OCI-LY1 (cell line): Measurements from ENCODE around the gene DLG5.

ENCODE experiments used
- H2AFZ ChIP-seq: fragments of 200-600 bp; sonication (generic), shearing (Covaris generic); 2 replicates; pipeline ENCODE4 v1.6.0; 2014; ENCODE audit warnings: antibody characterized with exemption, mild to moderate bottlenecking, low read length
- H3F3A ChIP-seq: fragments of 200-600 bp; sonication (generic), shearing (Covaris generic); 2 replicates; pipeline ENCODE4 v1.6.0; 2014; ENCODE audit warnings: mild to moderate bottlenecking, antibody characterized with exemption, low read length, moderate library complexity; ENCODE audit not compliant: insufficient read depth
- H3K27ac ChIP-seq: fragments of 200-600 bp; sonication (generic); 2 replicates; pipeline ENCODE4 v1.5.1; 2014; ENCODE audit warnings: low read length, mixed run types, mild to moderate bottlenecking, low read depth; ENCODE audit not compliant: poor library complexity, severe bottlenecking
- H3K27me3 ChIP-seq: fragments of 200-600 bp; sonication (generic); 2 replicates; pipeline ENCODE4 v1.6.0; 2014; ENCODE audit warnings: antibody characterized with exemption, mild to moderate bottlenecking, low read length, moderate library complexity; ENCODE audit not compliant: insufficient read depth
- H3K36me3 ChIP-seq: fragments of 200-600 bp; sonication (generic); 2 replicates; pipeline ENCODE4 v1.6.1; 2014; ENCODE audit warnings: mild to moderate bottlenecking, antibody characterized with exemption, low read length, moderate library complexity, mixed read lengths; ENCODE audit not compliant: insufficient read depth
- H3K4me1 ChIP-seq: fragments of 200-600 bp; sonication (generic); 2 replicates; pipeline ENCODE4 v1.5.1; 2014; ENCODE audit warnings: mild to moderate bottlenecking, low read length, moderate library complexity; ENCODE audit not compliant: insufficient read depth, severe bottlenecking
- H3K4me2 ChIP-seq: fragments of 200-600 bp; sonication (generic), shearing (Covaris generic); 2 replicates; pipeline ENCODE4 v1.6.1; 2014; ENCODE audit warnings: low read length
- H3K4me3 ChIP-seq: fragments of 200-600 bp; sonication (generic); 2 replicates; pipeline ENCODE4 v1.5.1; 2014; ENCODE audit warnings: low read length, low read depth, mild to moderate bottlenecking, mixed read lengths; ENCODE audit not compliant: poor library complexity, severe bottlenecking
- H3K79me2 ChIP-seq: fragments of 200-600 bp; shearing (Covaris generic); 2 replicates; pipeline ENCODE4 v1.6.1; 2016; ENCODE audit warnings: mixed run types, low read length, mixed read lengths; ENCODE audit not compliant: insufficient read depth
- H3K9ac ChIP-seq: fragments of 200-600 bp; sonication (generic), shearing (Covaris generic); 2 replicates; pipeline ENCODE4 v1.6.1; 2014; ENCODE audit warnings: mild to moderate bottlenecking, low read length, mixed read lengths
- H3K9me2 ChIP-seq: fragments of 200-600 bp; sonication (generic), shearing (Covaris generic); 2 replicates; pipeline ENCODE4 v1.6.1; 2014; ENCODE audit warnings: low read depth, mild to moderate bottlenecking, low read length, mixed read lengths
- H3K9me3 ChIP-seq: fragments of 200-600 bp; shearing (Covaris generic); 2 replicates; pipeline ENCODE4 v1.6.1; 2014; ENCODE audit warnings: low read length, mixed read lengths
- H4K20me1 ChIP-seq: fragments of 200-600 bp; sonication (generic), shearing (Covaris generic); 2 replicates; pipeline ENCODE4 v1.6.0; 2016; ENCODE audit warnings: mild to moderate bottlenecking, low read length; ENCODE audit not compliant: insufficient read depth
- EZH2 ChIP-seq: fragments of 200-600 bp; sonication (generic), shearing (Covaris generic); IDR thresholded peaks from 2 replicates; pipeline ENCODE4 v1.8.0; 2017; ENCODE audit warnings: borderline replicate concordance, mixed run types, mild to moderate bottlenecking, antibody characterized with exemption, low read length, moderate library complexity, mixed read lengths
- TF ChIP-seq, protein P1 (sequence below): fragments of 200-600 bp; sonication (generic), shearing (Covaris generic); IDR thresholded peaks from 2 replicates; pipeline ENCODE4 v1.5.1; 2017; ENCODE audit warnings: mild to moderate bottlenecking, antibody characterized with exemption, low read length, moderate library complexity, mixed read lengths

DLG5 gene

DNA sequence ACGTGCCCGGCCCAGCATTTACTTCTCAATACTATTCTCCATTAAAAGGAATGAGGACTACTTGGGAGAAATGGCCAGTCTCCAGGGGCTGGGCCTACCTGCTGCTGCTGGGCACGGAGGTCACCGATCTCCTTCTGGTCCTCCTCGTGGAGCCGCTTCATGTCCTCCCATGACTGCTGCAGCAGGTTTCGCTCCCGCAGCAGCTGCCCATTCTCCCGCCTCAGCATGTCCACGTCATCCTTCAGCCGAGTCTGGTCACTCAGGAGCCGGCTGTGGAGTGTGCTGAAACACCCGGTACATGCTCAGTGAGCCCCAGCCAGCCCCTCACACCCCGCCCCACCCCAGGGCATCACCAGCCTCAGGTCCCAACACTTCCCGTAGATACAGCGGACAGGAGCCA is 73.3 kb downstream of the DLG5 start:
- H3K27ac ChIP-seq: no peak overlapping the region
- no peaks in the 10 kb centered on the region for H3K79me2 ChIP-seq
- H3K9me2 ChIP-seq: no peaks in the 10 kb centered on the region
- no peaks in the 10 kb centered on the region for H3F3A ChIP-seq
- H3K9me3 ChIP-seq: no peaks in the 10 kb centered on the region
- no peaks in the 10 kb centered on the region for H4K20me1 ChIP-seq
- no peaks in the 10 kb centered on the region for H3K36me3 ChIP-seq
- H2AFZ ChIP-seq: no peak overlapping the region
- no peak overlapping the region for H3K4me2 ChIP-seq
- no peaks in the 10 kb centered on the region for H3K27me3 ChIP-seq
- H3K4me3 ChIP-seq: no peak overlapping the region
- no peaks in the 10 kb centered on the region for H3K4me1 ChIP-seq
- TF ChIP-seq EZH2: no peak
- TF ChIP-seq, protein P1, sequence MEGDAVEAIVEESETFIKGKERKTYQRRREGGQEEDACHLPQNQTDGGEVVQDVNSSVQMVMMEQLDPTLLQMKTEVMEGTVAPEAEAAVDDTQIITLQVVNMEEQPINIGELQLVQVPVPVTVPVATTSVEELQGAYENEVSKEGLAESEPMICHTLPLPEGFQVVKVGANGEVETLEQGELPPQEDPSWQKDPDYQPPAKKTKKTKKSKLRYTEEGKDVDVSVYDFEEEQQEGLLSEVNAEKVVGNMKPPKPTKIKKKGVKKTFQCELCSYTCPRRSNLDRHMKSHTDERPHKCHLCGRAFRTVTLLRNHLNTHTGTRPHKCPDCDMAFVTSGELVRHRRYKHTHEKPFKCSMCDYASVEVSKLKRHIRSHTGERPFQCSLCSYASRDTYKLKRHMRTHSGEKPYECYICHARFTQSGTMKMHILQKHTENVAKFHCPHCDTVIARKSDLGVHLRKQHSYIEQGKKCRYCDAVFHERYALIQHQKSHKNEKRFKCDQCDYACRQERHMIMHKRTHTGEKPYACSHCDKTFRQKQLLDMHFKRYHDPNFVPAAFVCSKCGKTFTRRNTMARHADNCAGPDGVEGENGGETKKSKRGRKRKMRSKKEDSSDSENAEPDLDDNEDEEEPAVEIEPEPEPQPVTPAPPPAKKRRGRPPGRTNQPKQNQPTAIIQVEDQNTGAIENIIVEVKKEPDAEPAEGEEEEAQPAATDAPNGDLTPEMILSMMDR: no peak
- H3K9ac ChIP-seq: no peak overlapping the region

DNA sequence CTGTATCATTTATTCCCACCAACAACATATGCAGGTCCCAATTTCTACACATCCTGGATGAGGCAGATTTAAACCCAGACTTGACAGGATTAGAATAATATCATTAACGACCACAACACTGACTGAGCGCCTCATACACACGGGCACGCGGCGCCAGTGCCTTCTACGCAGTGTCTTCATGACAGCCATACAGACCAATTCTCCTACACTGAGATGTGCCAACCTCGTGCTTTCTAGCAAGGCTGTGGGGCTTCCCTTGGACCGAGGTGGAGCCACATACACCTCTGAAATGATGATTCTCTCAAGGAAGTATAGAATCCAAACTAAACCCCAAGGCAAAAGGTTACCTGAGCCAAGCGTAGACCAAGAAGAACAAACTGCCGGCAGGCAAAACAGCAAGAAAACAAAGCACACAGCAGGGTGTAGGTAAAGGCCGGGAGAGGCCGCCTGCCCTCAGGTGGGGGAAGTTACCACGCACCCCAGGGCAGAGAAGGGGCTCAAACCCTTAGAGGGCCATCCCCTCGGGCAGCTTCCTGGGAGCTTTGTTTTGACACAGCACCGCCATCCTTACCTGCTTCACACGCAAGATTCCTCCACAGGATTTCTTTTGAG is 75.8 kb downstream of the DLG5 start:
- TF ChIP-seq EZH2: no peak
- TF ChIP-seq, protein P1: no peak
- Histone ChIP-seq H3K27me3 (no peaks in the 10 kb centered on the region), H3K4me2 (no peak overlapping the region), H4K20me1 (no peaks in the 10 kb centered on the region), H2AFZ (no peak overlapping the region), H3K36me3 (no peaks in the 10 kb centered on the region), H3K27ac (no peak overlapping the region), H3K9me2 (no peaks in the 10 kb centered on the region), H3K79me2 (no peaks in the 10 kb centered on the region), H3K9ac (no peak overlapping the region), H3K9me3 (no peaks in the 10 kb centered on the region), H3K4me3 (no peak overlapping the region), H3F3A (no peaks in the 10 kb centered on the region), H3K4me1 (no peaks in the 10 kb centered on the region)

GRCh38 chr10:77849039-77849664 is 77.4 kb downstream of the DLG5 start:
- Histone ChIP-seq H3F3A (no peaks in the 10 kb centered on the region), H3K27me3 (no peaks in the 10 kb centered on the region), H3K36me3 (no peaks in the 10 kb centered on the region), H3K9me2 (no peaks in the 10 kb centered on the region), H3K4me1 (no peaks in the 10 kb centered on the region), H3K9ac (no peak overlapping the region), H3K9me3 (no peaks in the 10 kb centered on the region), H2AFZ (no peak overlapping the region), H4K20me1 (no peaks in the 10 kb centered on the region), H3K79me2 (no peaks in the 10 kb centered on the region), H3K4me2 (no peak overlapping the region), H3K27ac (no peak overlapping the region), H3K4me3 (no peak overlapping the region)
- TF ChIP-seq, protein P1: no peak
- no peak for TF ChIP-seq EZH2
